HG03378 (cell line): ENCODE measurements around the gene LRRC45.

Experiments used
- ATAC-seq: cut with Tn5 transposase; IDR thresholded peaks from one replicate; pipeline ENCODE4 v1.9.1; 2021; ENCODE audit warnings: mild to moderate bottlenecking, moderate library complexity; ENCODE audit not compliant: unreplicated experiment

Gene LRRC45

DNA sequence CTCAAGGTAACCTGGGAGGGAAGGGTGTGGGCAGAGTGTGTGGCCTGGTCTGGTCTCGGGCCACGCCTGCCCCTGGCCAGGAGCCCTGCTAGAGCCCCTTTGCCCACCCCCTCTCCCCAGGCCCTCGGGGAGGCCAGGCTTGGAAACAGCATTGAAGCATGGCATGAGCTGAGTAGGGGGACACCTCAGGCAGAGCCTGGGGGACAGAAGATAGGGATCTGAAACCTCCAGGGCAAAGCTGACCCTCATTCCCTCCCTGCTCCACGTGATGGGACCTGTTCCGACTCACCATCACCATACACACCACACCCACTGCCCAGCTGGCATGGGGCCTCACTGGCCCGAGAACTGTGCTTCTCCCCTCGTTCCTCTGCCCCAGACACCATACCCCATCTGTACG, 26.0 kb downstream of the LRRC45 start:
- ATAC-seq, result no peak

DNA sequence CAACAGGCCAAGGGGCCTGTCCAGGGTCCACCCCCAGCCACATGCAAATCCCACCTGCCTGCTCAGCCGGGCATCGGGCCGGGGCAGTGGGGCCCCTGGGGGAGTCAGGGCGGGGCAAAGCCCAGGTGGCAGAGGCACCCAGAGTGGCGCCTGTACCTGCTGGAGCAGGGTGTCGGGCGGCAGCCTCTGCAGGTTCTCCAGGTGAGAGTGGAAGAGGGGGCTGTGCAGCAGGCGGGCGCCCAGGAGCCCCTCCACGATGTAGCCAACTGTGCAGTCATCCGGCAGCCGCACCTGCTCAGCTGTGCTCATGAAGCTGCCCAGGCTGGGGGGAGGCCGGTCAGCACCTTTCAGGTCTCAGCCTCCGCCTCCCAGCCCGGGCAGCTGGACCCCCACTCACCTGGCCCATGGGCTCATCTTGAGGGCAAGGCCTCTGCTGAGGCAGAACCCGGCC, 26.4 kb downstream of the LRRC45 start:
- ATAC-seq, result no peak

DNA sequence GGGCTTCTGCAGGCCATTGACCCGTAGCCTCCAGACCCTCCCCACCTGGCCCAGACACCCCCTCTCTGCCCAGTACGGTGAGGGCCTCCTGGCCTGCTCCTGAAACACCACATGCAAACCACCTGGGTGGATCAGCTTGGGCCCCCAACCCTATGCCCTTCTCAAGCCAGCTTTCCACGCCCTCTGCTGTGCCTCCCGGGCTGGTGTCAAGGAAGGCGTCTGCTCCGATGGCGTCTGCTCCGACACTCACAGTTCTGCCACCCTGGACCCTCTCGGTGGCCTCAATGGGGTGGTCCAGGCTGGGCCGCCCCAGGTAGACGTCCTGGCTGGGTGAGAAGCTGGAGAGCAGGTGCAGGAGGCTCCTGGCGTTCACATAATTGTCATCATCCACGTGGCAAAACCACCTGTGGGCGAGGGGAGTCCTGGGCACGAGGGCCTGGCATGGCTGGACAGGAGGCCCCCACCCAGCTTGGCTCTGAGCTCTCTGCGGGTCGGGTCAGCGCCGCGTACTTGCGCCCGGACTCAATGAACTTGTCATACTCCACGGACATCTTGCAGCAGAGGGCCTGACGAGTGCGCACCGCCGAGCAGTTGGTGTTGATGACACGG, 27.2 kb downstream of the LRRC45 start:
- ATAC-seq, result no peak

- no peak for ATAC-seq
Observed at GRCh38 chr17:82050761-82051641, 27.9 kb downstream of the LRRC45 start.

DNA sequence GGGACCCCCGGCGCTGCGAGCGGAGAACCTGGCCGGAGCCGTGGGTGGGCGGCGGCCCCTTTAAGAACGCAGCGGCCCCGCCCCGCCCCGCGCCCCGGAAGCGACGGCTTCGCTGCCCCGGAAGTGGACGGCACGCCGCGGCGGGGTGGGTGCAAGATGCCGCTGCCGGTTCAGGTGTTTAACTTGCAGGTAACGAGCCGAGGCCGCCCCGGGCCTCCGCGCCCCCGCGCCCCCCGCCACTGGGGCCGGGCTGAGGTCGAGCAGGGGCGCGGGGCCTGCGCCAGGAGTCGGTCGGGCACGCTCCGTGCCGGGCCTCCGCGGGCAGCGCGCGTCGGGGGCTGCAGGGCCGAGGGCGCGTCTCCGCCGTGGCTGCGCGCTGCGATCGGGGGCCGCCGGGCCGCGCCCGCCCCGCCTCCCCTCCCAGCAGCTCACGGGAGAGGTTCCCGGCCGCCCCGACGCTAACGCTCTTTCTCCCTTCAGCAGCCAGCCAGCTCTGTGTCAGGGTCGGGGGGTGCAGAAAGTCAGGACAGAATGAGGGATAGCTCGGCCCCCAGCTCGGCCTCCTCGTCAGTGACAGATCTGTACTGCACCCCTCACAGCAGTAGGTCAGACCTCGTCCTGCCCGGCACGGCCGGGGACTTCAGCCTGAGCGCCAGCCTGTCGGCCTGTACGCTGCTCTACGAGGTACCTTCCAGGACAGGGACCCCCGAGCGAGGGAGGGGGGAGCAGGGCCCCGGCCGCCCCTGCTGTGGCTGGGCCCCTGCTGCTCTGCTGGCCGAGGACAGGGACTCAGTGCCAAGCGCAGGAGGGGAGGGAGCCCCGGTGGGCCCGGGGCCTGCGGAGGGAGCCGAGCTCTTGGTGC, 28.9 kb downstream of the LRRC45 start, which contains the start of the genes GPS1 and RFNG:
Gene GPS1, plus strand, starts transcription at position 123 of the 862 bp plus-strand sequence. Its CDS starts 34 bp downstream, at position 157.
Gene RFNG, minus strand, starts transcription at position 36 of the 862 bp plus-strand sequence. CDS start 45 bp downstream, outside the sequence.
- no peak for ATAC-seq

DNA sequence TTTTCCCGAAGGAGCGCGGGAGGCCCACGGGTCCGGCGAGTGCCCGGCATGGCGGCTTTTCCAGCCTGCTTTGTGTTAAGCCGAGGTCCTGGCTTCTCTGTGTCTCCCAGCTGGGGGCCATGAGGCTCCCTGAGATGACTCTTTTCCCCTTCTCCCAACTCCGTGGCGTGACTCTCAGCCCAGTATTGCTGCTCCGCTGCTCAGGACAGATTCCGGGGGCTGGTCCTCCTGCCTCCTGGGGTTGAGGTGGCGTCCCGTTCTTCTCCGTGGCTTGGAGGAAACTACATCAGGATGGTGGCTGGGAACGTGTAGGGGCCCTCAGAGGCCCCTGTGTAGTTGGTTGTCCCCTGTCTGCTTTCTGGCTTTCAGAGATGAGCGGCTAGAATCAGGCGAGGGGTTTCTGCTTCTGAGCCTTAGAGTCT, 29.5 kb downstream of the LRRC45 start:
- no peak for ATAC-seq

DNA sequence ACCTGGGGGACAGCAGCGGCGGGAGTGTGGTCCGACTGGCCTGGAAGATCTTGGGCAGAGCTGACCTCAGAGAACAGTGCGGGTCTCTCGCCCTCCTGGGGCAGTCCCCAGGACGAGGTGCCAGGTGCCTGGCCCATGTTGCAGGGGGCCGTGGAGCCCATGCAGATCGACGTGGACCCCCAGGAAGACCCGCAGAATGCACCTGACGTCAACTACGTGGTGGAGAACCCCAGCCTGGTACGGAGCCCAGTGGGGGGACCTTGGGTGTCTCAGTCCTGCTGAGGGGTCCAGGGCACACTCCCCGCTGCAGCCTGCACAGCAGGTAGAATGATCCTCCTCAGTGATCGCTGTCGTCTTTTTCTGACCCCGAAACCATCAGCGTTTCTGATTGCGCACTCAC, 30.0 kb downstream of the LRRC45 start:
- ATAC-seq, result no peak

DNA sequence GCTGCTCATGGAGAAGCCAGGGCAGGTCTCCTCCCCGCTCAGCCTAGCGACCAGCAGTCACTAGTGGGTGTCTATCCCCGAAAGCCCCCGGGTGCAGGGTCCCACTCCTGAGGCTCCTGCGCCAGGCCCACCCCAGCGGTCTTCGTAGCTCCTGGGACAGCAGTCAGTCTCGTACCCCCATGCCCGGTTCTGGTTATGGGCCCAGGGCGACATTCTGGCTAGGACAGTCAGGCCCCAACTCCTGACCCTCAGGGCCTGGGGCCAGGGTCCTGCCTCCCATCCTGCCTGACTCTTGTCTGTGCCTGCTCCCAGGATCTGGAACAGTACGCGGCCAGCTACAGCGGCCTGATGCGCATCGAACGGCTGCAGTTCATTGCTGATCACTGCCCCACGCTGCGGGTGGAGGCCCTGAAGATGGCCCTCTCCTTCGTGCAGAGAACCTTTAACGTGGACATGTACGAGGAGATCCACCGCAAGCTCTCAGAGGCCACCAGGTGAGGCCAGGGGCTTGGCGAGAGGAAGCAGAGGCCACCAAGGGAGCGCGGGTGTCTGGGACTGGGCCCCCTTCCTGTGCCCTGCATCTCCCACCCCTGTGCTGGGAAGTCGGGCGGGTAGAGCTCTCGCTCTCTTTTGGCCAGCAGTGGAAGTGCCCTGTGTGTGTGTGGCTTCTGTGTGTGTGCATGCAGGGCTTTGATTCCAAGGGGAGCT, 30.6 kb downstream of the LRRC45 start:
- ATAC-seq, result no peak

- no peak for ATAC-seq
Observed at GRCh38 chr17:82054351-82055022, 31.4 kb downstream of the LRRC45 start.

DNA sequence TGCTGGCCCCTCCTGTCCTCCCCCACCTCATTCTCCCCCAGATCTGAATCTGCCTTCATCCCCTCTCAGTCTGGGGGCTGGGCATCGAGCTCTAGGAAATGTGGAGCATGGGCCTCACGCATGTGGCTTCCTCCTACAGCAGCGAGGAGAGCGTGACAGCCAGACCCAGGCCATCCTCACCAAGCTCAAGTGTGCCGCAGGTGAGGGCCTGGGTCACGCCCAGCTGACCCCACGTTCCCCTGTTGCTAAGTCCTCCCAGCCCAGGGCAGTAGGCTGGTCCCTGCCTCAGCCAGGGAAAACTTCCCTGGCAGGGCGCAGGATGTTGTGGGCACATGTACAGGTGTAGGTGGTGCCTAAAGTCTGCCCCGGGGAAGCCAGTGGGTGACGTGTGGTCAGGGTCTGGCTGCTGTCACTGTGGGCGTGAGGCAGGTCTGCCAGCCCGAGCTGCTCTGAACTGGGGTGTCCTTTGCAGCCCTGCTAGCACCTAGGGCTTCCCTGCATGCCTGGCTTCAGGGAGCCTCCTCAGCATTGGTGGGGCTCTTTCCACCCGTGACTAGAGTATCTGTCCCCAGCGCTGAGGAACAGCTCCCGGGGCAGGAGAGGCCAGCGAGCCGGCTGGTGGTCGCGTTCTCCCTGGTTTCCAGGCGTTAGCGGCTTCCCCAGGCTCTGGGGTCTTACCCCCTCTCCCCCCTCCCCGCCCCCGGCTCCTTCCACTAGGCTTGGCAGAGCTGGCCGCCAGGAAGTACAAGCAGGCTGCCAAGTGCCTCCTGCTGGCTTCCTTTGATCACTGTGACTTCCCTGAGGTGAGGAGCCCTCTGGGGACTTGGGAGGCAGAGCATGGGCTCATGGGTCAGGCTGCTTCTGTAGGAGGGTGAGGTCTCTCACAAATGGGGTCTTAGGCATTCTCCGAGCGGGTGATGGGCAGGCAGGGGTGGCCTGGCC, 32.2 kb downstream of the LRRC45 start:
- ATAC-seq, result no peak

- ATAC-seq, result no peak
Observed at GRCh38 chr17:82055965-82056728, 33.0 kb downstream of the LRRC45 start.

DNA sequence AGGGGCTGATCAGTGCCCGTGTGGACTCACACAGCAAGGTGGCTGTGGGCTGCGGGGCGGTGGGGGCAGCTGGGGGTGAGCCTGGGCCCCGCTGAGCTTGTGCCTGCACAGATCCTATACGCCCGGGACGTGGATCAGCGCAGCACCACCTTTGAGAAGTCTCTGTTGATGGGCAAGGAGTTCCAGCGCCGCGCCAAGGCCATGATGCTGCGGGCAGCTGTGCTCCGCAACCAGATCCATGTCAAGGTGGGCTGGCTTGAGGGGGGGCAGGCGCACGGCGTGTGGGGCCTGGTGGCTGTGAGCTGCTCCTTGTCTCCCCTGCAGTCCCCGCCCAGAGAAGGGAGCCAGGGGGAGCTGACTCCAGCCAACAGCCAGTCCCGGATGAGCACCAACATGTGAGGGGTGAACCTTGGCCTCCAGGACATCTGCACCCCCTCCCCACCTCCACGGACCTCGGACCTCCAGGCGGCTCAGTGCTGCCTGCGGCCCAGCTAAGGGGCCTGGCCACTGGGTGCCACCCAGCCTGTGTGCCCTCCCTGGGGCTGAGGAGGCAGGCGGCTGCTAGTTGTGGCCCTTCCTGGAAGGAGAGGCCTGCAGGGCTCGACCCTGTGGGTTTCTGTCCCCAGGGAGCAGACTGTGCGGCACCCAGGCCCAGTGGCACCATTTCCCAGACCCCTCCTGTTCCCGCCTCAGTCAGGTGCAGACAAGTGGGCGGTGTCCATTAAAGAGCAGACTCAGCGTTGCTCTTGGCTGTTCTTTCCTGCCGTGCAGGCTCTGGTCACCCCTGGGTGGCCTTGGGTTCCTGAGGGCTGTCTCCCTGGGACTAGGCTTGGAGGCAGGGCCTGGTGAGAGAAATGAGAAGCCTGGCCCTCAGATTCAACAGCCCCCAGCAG, 33.9 kb downstream of the LRRC45 start:
- no peak for ATAC-seq

- ATAC-seq, result no peak
Observed at GRCh38 chr17:82058230-82058854, 35.2 kb downstream of the LRRC45 start.

- ATAC-seq, result no peak
Observed at GRCh38 chr17:82058855-82059249, 35.7 kb downstream of the LRRC45 start.

DNA sequence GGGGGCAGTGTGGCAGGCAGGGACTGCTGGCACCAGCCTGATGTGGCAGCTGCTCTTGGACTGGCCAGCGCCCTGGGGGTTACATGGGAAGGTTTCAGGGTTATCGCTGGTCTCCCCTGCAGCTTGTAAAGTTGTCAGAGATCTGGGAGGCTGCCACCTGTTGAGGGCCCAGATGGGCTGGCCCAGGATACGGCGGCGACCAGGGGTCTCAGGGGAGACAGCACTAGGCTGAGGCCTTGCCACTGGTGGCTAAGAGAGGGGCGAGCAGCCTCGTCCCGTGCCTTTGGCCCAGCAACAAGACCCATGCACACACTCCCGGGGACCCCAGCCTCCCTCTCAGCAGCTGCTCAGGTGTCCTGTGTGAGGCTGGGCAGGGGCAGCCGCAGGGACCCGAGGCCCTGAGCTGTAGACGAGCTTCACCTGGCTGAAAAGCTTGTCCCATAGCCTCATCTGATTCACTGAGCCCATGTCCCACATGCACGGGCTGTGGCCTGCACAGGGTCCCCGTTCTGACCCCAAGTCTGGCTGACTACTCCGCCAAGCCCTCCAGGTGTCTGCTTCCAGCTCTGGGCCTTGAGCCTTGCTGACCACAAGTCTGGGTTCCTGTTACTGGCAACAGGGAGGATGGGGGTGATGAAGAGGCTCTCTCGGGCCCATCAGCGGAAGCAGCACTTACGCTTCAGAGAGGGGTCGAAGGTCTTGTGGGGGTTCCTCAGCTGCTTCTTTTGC, 36.3 kb downstream of the LRRC45 start:
- ATAC-seq, result no peak

DNA sequence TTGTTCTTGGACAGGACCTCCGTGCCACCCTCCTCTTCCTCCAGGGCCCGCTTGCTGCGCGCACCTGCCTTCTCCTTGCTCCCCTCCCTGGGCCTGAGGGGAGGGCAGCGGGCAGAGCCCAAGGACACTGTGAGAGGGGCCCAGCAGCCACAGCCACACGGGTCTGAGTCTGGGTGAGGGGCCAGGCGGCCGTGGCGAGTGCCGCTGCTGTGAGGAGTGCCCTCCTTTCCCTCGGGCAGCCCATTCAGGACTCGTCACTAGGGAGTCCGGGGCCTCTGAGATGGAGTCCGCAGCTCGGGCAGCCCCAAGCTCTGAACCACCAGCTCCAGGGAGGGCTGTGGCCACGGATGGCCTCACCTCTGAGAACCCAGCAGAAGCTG, 36.9 kb downstream of the LRRC45 start:
- no peak for ATAC-seq
